ENCODE results near the gene MAPK8IP2.

The MAPK8IP2 gene

DNA sequence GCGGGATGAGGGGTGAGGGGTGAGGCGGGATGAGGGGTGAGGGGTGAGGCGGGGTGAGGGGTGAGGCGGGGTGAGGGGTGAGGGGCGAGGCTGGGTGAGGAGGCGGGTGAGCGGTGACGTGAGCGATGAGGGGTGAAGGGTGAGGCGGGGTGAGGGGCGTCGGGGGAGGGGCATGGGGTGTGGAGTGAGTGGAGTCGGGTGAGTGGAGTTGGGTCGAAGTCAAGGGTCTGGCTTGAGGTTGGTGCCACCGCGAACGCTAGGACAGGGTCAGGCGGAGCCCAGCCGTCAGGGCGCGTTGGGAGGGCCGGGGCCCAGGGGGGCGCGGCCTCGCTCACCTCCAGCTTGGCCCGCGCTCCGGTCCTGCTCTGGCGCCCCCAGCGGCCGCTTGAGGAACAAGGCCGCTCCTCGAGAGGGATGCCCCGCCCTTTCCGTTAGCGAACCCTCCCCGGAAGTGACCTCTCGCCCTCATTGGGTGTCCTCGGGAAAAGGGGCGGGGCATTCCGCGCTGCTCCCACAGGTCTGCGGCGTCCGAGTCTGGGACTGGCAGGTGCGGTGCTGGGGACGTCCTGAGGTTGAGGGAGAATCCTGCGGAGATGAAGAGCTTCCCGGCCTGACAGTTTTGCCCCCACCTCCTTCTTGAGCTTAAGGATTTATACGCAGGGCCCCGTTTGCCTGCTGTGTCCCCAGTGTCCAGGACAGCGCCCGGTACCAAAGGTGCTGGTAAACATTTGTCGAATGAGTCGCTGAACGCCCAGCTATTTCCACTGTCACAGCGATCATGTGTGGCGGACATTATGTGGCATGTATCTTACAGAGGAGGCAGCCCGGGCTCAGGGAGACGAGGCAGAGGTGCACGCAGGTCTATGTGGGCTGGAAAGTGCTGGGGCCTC lies 37.8 kb upstream of the MAPK8IP2 start, which contains the start of gene SYCE3 (continued):
- no peak for TF ChIP-seq ZNF121 (tag by site-specific recombination; IDR thresholded peaks at IDR 0.05)
- TF ChIP-seq, protein P1, sequence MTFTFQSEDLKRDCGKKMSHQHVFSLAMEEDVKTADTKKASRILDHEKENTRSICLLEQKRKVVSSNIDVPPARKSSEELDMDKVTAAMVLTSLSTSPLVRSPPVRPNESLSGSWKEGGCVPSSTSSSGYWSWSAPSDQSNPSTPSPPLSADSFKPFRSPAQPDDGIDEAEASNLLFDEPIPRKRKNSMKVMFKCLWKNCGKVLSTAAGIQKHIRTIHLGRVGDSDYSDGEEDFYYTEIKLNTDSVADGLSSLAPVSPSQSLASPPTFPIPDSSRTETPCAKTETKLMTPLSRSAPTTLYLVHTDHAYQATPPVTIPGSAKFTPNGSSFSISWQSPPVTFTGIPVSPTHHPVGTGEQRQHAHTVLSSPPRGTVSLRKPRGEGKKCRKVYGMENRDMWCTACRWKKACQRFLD (tag by site-specific recombination; IDR thresholded peaks at IDR 0.05), result no peak
- TF ChIP-seq, protein P2, sequence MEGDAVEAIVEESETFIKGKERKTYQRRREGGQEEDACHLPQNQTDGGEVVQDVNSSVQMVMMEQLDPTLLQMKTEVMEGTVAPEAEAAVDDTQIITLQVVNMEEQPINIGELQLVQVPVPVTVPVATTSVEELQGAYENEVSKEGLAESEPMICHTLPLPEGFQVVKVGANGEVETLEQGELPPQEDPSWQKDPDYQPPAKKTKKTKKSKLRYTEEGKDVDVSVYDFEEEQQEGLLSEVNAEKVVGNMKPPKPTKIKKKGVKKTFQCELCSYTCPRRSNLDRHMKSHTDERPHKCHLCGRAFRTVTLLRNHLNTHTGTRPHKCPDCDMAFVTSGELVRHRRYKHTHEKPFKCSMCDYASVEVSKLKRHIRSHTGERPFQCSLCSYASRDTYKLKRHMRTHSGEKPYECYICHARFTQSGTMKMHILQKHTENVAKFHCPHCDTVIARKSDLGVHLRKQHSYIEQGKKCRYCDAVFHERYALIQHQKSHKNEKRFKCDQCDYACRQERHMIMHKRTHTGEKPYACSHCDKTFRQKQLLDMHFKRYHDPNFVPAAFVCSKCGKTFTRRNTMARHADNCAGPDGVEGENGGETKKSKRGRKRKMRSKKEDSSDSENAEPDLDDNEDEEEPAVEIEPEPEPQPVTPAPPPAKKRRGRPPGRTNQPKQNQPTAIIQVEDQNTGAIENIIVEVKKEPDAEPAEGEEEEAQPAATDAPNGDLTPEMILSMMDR (tag by site-specific recombination; IDR thresholded peaks at IDR 0.05), result peak; percentile 97
- no peak for TF ChIP-seq ZNF701 (tag by site-specific recombination; IDR thresholded peaks at IDR 0.05)
- no peak for TF ChIP-seq FEZF1 (tag by site-specific recombination; IDR thresholded peaks at IDR 0.05)
- no peak for TF ChIP-seq ZNF248 (tag by site-specific recombination; IDR thresholded peaks at IDR 0.05)
- TF ChIP-seq, protein P3, sequence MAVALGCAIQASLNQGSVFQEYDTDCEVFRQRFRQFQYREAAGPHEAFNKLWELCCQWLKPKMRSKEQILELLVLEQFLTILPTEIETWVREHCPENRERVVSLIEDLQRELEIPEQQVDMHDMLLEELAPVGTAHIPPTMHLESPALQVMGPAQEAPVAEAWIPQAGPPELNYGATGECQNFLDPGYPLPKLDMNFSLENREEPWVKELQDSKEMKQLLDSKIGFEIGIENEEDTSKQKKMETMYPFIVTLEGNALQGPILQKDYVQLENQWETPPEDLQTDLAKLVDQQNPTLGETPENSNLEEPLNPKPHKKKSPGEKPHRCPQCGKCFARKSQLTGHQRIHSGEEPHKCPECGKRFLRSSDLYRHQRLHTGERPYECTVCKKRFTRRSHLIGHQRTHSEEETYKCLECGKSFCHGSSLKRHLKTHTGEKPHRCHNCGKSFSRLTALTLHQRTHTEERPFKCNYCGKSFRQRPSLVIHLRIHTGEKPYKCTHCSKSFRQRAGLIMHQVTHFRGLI (tag by site-specific recombination; IDR thresholded peaks at IDR 0.05), result peak; percentile 75
- TF ChIP-seq ZNF707 (tag by site-specific recombination; IDR thresholded peaks at IDR 0.05), result no peak
- TF ChIP-seq ZXDB (tag by site-specific recombination; IDR thresholded peaks at IDR 0.05), result 0 out of 2 replicates have a peak, but pooled peaks have one; percentile 24
- TF ChIP-seq ZFP3 (tag by site-specific recombination; IDR thresholded peaks at IDR 0.05; ENCODE audit: low read depth), result no peak
- TF ChIP-seq, protein P4, sequence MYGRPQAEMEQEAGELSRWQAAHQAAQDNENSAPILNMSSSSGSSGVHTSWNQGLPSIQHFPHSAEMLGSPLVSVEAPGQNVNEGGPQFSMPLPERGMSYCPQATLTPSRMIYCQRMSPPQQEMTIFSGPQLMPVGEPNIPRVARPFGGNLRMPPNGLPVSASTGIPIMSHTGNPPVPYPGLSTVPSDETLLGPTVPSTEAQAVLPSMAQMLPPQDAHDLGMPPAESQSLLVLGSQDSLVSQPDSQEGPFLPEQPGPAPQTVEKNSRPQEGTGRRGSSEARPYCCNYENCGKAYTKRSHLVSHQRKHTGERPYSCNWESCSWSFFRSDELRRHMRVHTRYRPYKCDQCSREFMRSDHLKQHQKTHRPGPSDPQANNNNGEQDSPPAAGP (tag by site-specific recombination; IDR thresholded peaks at IDR 0.05), result peak; percentile 68; the same call in 1 of the 2 replicates
- no peak for TF ChIP-seq ZNF292 (tag by site-specific recombination; IDR thresholded peaks at IDR 0.05; ENCODE audit: borderline replicate concordance, low read depth)
- TF ChIP-seq, protein P5, sequence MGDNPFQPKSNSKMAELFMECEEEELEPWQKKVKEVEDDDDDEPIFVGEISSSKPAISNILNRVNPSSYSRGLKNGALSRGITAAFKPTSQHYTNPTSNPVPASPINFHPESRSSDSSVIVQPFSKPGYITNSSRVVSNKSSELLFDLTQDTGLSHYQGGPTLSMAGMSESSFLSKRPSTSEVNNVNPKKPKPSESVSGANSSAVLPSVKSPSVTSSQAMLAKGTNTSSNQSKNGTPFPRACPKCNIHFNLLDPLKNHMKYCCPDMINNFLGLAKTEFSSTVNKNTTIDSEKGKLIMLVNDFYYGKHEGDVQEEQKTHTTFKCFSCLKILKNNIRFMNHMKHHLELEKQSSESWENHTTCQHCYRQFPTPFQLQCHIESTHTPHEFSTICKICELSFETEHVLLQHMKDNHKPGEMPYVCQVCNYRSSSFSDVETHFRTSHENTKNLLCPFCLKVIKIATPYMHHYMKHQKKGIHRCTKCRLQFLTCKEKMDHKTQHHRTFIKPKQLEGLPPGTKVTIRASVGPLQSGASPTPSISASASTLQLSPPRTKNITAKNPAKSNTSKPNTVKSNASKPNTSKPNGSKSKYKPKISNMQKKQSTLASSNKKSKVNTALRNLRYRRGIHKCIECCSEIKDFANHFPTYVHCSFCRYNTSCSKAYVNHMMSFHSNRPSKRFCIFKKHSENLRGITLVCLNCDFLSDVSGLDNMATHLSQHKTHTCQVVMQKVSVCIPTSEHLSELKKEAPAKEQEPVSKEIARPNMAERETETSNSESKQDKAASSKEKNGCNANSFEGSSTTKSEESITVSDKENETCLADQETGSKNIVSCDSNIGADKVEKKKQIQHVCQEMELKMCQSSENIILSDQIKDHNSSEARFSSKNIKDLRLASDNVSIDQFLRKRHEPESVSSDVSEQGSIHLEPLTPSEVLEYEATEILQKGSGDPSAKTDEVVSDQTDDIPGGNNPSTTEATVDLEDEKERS (tag by site-specific recombination; IDR thresholded peaks at IDR 0.05), result no peak
- no peak for TF ChIP-seq ZNF19 (tag by site-specific recombination; IDR thresholded peaks at IDR 0.05; ENCODE audit: low read depth)
- TF ChIP-seq OSR2 (tag by site-specific recombination; IDR thresholded peaks at IDR 0.05), result no peak
- no peak for TF ChIP-seq ZNF433 (tag by site-specific recombination; IDR thresholded peaks at IDR 0.05; ENCODE audit: low read depth)
- TF ChIP-seq ZNF416 (tag by site-specific recombination; IDR thresholded peaks at IDR 0.05), result no peak
- TF ChIP-seq ZNF785 (tag by site-specific recombination; IDR thresholded peaks at IDR 0.05), result no peak
- TF ChIP-seq ZNF677 (tag by site-specific recombination; IDR thresholded peaks at IDR 0.05), result no peak
- no peak for TF ChIP-seq ZNF623 (tag by site-specific recombination; IDR thresholded peaks at IDR 0.05)
- TF ChIP-seq EGR2 (tag by site-specific recombination; IDR thresholded peaks at IDR 0.05; ENCODE audit: low read depth), result no peak
- TF ChIP-seq ZNF843 (tag by site-specific recombination; IDR thresholded peaks at IDR 0.05), result no peak
- no peak for TF ChIP-seq ZNF157 (tag by site-specific recombination; IDR thresholded peaks at IDR 0.05)
- no peak for TF ChIP-seq ZNF221 (tag by site-specific recombination; IDR thresholded peaks at IDR 0.05; ENCODE audit: borderline replicate concordance)
- TF ChIP-seq ZSCAN23 (tag by site-specific recombination; IDR thresholded peaks at IDR 0.05), result no peak
- no peak for TF ChIP-seq ZNF211 (tag by site-specific recombination; IDR thresholded peaks at IDR 0.05; ENCODE audit: low read depth)
- TF ChIP-seq ZNF558 (tag by site-specific recombination; IDR thresholded peaks at IDR 0.05), result no peak
- TF ChIP-seq SALL2 (tag by site-specific recombination; IDR thresholded peaks at IDR 0.05; ENCODE audit: borderline replicate concordance), result no peak
- TF ChIP-seq ZBTB17 (tag by site-specific recombination; IDR thresholded peaks at IDR 0.05), result peak; percentile 43; the same call in 1 of the 2 replicates
- no peak for TF ChIP-seq ZSCAN30 (tag by site-specific recombination; IDR thresholded peaks at IDR 0.05)
- peak; percentile 89 for TF ChIP-seq KLF1 (tag by site-specific recombination; IDR thresholded peaks at IDR 0.05)
- no peak for TF ChIP-seq ZNF394 (tag by site-specific recombination; IDR thresholded peaks at IDR 0.05; ENCODE audit: borderline replicate concordance)
- TF ChIP-seq ZIC2 (tag by site-specific recombination; IDR thresholded peaks at IDR 0.05), result peak; percentile 53; the same call in 1 of the 2 replicates
